ENCODE measurements around the gene USP17L29. TPM values are rescaled to one million over a fixed set of nuclear protein-coding genes. Genes with fewer than 3 reads are reported as not detected.

USP17L29 gene
- total RNA-seq (2022; extraction: Qiagen RNA extraction), result not detected in 5 replicates

GRCh38 chr4:9353338-9353737, at the start of gene USP17L29:
USP17L29 (plus strand) TSS chr4:9353638; CDS start chr4:9353638, 0 bp downstream.

GRCh38 chr4:9324865-9325264, 28.6 kb upstream of the USP17L29 start, which contains the start of gene USP17L24:
USP17L24 (plus strand) TSS chr4:9325165; CDS start chr4:9325165, 0 bp downstream.

GRCh38 chr4:9329611-9330010, 23.8 kb upstream of the USP17L29 start, which contains the start of gene USP17L25:
USP17L25 (plus strand) TSS chr4:9329911; CDS start chr4:9329911, 0 bp downstream.

GRCh38 chr4:9334358-9334757, 19.1 kb upstream of the USP17L29 start, which contains the start of gene USP17L26:
USP17L26 (plus strand) TSS chr4:9334658; CDS start chr4:9334658, 0 bp downstream.

GRCh38 chr4:9339103-9339502, 14.3 kb upstream of the USP17L29 start, which contains the start of gene USP17L5:
USP17L5 (plus strand) TSS chr4:9339403; CDS start chr4:9339403, 0 bp downstream.

GRCh38 chr4:9343848-9344247, 9.6 kb upstream of the USP17L29 start, which contains the start of gene USP17L27:
USP17L27 (plus strand) TSS chr4:9344148; CDS start chr4:9344148, 0 bp downstream.

GRCh38 chr4:9348593-9348992, 4.8 kb upstream of the USP17L29 start, which contains the start of gene USP17L28:
USP17L28 (plus strand) TSS chr4:9348893; CDS start chr4:9348893, 0 bp downstream.

GRCh38 chr4:9362829-9363228, 9.4 kb downstream of the USP17L29 start, which contains the start of gene USP17L30:
USP17L30 (plus strand) TSS chr4:9363129; CDS start chr4:9363129, 0 bp downstream.

Other genes with a start within 250 kb of the USP17L29 start
- not detected in 5 replicates for gene FAM90A26, start 183.2 kb upstream of the USP17L29 start, total RNA-seq (2022; extraction: Qiagen RNA extraction)
- not detected in 5 replicates for gene USP17L10, start 143.0 kb upstream of the USP17L29 start, total RNA-seq (2022; extraction: Qiagen RNA extraction)
- gene USP17L11, start 138.2 kb upstream of the USP17L29 start, total RNA-seq (2022; extraction: Qiagen RNA extraction), result not detected in 5 replicates
- gene USP17L12, start 133.5 kb upstream of the USP17L29 start, total RNA-seq (2022; extraction: Qiagen RNA extraction), result not detected in 5 replicates
- gene USP17L13, start 128.7 kb upstream of the USP17L29 start, total RNA-seq (2022; extraction: Qiagen RNA extraction), result not detected in 5 replicates
- not detected in 5 replicates for gene USP17L15, start 119.3 kb upstream of the USP17L29 start, total RNA-seq (2022; extraction: Qiagen RNA extraction)
- gene USP17L17, start 109.8 kb upstream of the USP17L29 start, total RNA-seq (2022; extraction: Qiagen RNA extraction), result not detected in 5 replicates
- gene USP17L18, start 105.0 kb upstream of the USP17L29 start, total RNA-seq (2022; extraction: Qiagen RNA extraction), result not detected in 5 replicates
- gene USP17L19, start 100.3 kb upstream of the USP17L29 start, total RNA-seq (2022; extraction: Qiagen RNA extraction), result not detected in 5 replicates
- not detected in 5 replicates for gene USP17L20, start 95.5 kb upstream of the USP17L29 start, total RNA-seq (2022; extraction: Qiagen RNA extraction)
- not detected in 5 replicates for gene USP17L21, start 90.8 kb upstream of the USP17L29 start, total RNA-seq (2022; extraction: Qiagen RNA extraction)
- gene USP17L22, start 86.0 kb upstream of the USP17L29 start, total RNA-seq (2022; extraction: Qiagen RNA extraction), result not detected in 5 replicates
- not detected in 5 replicates for gene USP17L24, start 28.5 kb upstream of the USP17L29 start, total RNA-seq (2022; extraction: Qiagen RNA extraction)
- not detected in 5 replicates for gene USP17L25, start 23.7 kb upstream of the USP17L29 start, total RNA-seq (2022; extraction: Qiagen RNA extraction)
- not detected in 5 replicates for gene USP17L26, start 19.0 kb upstream of the USP17L29 start, total RNA-seq (2022; extraction: Qiagen RNA extraction)
- gene USP17L5, start 14.2 kb upstream of the USP17L29 start, total RNA-seq (2022; extraction: Qiagen RNA extraction), result not detected in 5 replicates
- not detected in 5 replicates for gene USP17L27, start 9.5 kb upstream of the USP17L29 start, total RNA-seq (2022; extraction: Qiagen RNA extraction)
- gene USP17L28, start 4.7 kb upstream of the USP17L29 start, total RNA-seq (2022; extraction: Qiagen RNA extraction), result not detected in 5 replicates
- gene USP17L30, start 9.5 kb downstream of the USP17L29 start, total RNA-seq (2022; extraction: Qiagen RNA extraction), result not detected in 5 replicates
- not detected in 5 replicates for gene DEFB131A, start 90.8 kb downstream of the USP17L29 start, total RNA-seq (2022; extraction: Qiagen RNA extraction)